Gastrocnemius medialis (tissue), 4 donors: Measurements from ENCODE around the gene SSC5D.

Experiments used
- POLR2A ChIP-seq, 2 donors: fragments of 450-650 bp; IDR thresholded peaks; one replicate each; pipeline ENCODE4 v1.6.1; 2017; ENCODE audit warnings: antibody characterized with exemption in 2 of 2, mild to moderate bottlenecking in 2 of 2, moderate library complexity in 2 of 2
- TF ChIP-seq, protein P1 (sequence below), 5 experiments: fragments of 450-650 bp in 3 of 5; fragments of 200-600 bp in 2 of 5; sonication (generic) in 2 of 5; IDR thresholded peaks in 4 of 5; conservative IDR thresholded peaks in 1 of 5; 1 replicate in 4 of 5; 2 replicates in 1 of 5; pipeline ENCODE4 v1.5.1; 2016 to 2019; ENCODE audit warnings: antibody characterized with exemption in 5 of 5, mild to moderate bottlenecking in 3 of 5, moderate library complexity in 3 of 5

DNA sequence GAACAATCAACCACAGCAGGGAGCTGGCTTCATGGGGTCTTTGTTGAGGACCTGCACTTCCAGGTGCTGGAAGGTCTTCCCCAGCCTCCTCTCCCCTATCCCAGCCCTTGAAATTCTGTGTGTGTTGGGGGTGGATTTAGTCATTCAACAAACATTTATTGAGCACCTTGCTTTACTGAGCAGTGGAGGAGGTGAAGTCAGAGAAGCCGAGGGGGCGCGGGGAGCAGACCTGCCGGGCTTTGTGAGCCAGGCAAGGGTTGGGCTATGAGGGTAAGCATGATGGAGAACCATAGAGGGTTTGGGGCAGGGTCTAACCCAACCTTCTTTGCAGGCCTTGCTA is 20.2 kb upstream of the SSC5D start:
- TF ChIP-seq POLR2A (IDR thresholded peaks at IDR 0.05), result no peak
- TF ChIP-seq, protein P1, sequence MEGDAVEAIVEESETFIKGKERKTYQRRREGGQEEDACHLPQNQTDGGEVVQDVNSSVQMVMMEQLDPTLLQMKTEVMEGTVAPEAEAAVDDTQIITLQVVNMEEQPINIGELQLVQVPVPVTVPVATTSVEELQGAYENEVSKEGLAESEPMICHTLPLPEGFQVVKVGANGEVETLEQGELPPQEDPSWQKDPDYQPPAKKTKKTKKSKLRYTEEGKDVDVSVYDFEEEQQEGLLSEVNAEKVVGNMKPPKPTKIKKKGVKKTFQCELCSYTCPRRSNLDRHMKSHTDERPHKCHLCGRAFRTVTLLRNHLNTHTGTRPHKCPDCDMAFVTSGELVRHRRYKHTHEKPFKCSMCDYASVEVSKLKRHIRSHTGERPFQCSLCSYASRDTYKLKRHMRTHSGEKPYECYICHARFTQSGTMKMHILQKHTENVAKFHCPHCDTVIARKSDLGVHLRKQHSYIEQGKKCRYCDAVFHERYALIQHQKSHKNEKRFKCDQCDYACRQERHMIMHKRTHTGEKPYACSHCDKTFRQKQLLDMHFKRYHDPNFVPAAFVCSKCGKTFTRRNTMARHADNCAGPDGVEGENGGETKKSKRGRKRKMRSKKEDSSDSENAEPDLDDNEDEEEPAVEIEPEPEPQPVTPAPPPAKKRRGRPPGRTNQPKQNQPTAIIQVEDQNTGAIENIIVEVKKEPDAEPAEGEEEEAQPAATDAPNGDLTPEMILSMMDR (IDR thresholded peaks at IDR 0.05 in 4 of 5, conservative IDR thresholded peaks at IDR 0.05 in 1 of 5), result no peak
